ENCODE data around the gene TNFAIP6.

- TF ChIP-seq, protein P1, sequence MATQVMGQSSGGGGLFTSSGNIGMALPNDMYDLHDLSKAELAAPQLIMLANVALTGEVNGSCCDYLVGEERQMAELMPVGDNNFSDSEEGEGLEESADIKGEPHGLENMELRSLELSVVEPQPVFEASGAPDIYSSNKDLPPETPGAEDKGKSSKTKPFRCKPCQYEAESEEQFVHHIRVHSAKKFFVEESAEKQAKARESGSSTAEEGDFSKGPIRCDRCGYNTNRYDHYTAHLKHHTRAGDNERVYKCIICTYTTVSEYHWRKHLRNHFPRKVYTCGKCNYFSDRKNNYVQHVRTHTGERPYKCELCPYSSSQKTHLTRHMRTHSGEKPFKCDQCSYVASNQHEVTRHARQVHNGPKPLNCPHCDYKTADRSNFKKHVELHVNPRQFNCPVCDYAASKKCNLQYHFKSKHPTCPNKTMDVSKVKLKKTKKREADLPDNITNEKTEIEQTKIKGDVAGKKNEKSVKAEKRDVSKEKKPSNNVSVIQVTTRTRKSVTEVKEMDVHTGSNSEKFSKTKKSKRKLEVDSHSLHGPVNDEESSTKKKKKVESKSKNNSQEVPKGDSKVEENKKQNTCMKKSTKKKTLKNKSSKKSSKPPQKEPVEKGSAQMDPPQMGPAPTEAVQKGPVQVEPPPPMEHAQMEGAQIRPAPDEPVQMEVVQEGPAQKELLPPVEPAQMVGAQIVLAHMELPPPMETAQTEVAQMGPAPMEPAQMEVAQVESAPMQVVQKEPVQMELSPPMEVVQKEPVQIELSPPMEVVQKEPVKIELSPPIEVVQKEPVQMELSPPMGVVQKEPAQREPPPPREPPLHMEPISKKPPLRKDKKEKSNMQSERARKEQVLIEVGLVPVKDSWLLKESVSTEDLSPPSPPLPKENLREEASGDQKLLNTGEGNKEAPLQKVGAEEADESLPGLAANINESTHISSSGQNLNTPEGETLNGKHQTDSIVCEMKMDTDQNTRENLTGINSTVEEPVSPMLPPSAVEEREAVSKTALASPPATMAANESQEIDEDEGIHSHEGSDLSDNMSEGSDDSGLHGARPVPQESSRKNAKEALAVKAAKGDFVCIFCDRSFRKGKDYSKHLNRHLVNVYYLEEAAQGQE (IDR thresholded peaks at IDR 0.05; ENCODE audit: low read depth): no peak
- TF ChIP-seq, protein P2, sequence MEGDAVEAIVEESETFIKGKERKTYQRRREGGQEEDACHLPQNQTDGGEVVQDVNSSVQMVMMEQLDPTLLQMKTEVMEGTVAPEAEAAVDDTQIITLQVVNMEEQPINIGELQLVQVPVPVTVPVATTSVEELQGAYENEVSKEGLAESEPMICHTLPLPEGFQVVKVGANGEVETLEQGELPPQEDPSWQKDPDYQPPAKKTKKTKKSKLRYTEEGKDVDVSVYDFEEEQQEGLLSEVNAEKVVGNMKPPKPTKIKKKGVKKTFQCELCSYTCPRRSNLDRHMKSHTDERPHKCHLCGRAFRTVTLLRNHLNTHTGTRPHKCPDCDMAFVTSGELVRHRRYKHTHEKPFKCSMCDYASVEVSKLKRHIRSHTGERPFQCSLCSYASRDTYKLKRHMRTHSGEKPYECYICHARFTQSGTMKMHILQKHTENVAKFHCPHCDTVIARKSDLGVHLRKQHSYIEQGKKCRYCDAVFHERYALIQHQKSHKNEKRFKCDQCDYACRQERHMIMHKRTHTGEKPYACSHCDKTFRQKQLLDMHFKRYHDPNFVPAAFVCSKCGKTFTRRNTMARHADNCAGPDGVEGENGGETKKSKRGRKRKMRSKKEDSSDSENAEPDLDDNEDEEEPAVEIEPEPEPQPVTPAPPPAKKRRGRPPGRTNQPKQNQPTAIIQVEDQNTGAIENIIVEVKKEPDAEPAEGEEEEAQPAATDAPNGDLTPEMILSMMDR (IDR thresholded peaks at IDR 0.05 in 2 of 3, conservative IDR thresholded peaks at IDR 0.05 in 1 of 3; ENCODE audit: borderline replicate concordance in 1 of 3, insufficient read depth in 1 of 3, low read depth in 2 of 3, low read length in 2 of 3): no peak
- TF ChIP-seq EGR1 (IDR thresholded peaks at IDR 0.05; ENCODE audit: low read depth): no peak
- no peak for TF ChIP-seq FOSL1 (IDR thresholded peaks at IDR 0.05; ENCODE audit: low read depth)
- TF ChIP-seq POLR2A (IDR thresholded peaks at IDR 0.05; ENCODE audit: borderline replicate concordance, extremely low read depth, insufficient read depth, insufficient read length): no peak
- TF ChIP-seq YY1 (IDR thresholded peaks at IDR 0.05; ENCODE audit: extremely low read depth, insufficient replicate concordance, low read depth, low read length): no peak
- no peak for TF ChIP-seq ZNF274 (IDR thresholded peaks at IDR 0.05; ENCODE audit: low read depth, low read length)
- TF ChIP-seq, protein P3, sequence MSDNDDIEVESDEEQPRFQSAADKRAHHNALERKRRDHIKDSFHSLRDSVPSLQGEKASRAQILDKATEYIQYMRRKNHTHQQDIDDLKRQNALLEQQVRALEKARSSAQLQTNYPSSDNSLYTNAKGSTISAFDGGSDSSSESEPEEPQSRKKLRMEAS (IDR thresholded peaks at IDR 0.05): no peak
- TF ChIP-seq RAD21 (IDR thresholded peaks at IDR 0.05; ENCODE audit: low read depth): no peak
- TF ChIP-seq SIN3A (IDR thresholded peaks at IDR 0.05; ENCODE audit: low read depth): no peak
- TF ChIP-seq SRF (IDR thresholded peaks at IDR 0.05; ENCODE audit: low read depth): no peak
These were observed 65.6 kb downstream of the TNFAIP6 start for GRCh38 chr2:151422917-151423439.
